Skeletal muscle tissue (tissue), 4 donors: ENCODE data around the gene ITGB3. TPM values are rescaled to one million over a fixed set of nuclear protein-coding genes. Genes with fewer than 3 reads are reported as not detected.
A peak's percentile ranks its signal among the peaks of the same experiment; 100 is the strongest.

Source experiments
- H3K27ac ChIP-seq: one replicate; pipeline ENCODE4 v1.7.0; 2013; ENCODE audit warnings: mild to moderate bottlenecking, low read depth, low read length, inconsistent platforms
- H3K27me3 ChIP-seq, 3 donors: one replicate each; pipeline ENCODE4 v1.7.0; 2013; ENCODE audit warnings: low read length in 3 of 3; ENCODE audit not compliant: control insufficient read depth in 3 of 3, insufficient read depth in 3 of 3
- H3K36me3 ChIP-seq, 3 donors: one replicate each; pipeline ENCODE4 v1.7.0; 2013; ENCODE audit warnings: low read length in 3 of 3; ENCODE audit not compliant: control insufficient read depth in 3 of 3, insufficient read depth in 3 of 3
- H3K4me1 ChIP-seq, 3 donors: one replicate each; pipeline ENCODE4 v1.7.0; 2013; ENCODE audit warnings: low read length in 3 of 3, mild to moderate bottlenecking in 3 of 3; ENCODE audit not compliant: control insufficient read depth in 3 of 3, insufficient read depth in 3 of 3
- H3K4me3 ChIP-seq, 3 donors: one replicate each; pipeline ENCODE4 v1.7.0; 2013; ENCODE audit warnings: low read length in 3 of 3
- H3K9ac ChIP-seq, 3 donors: one replicate each; pipeline ENCODE4 v1.7.0; 2013; ENCODE audit warnings: low read length in 3 of 3, mild to moderate bottlenecking in 3 of 3, moderate library complexity in 2 of 3, low read depth in 1 of 3
- H3K9me3 ChIP-seq, 3 donors: one replicate each; pipeline ENCODE4 v1.7.0; 2013; ENCODE audit warnings: low read length in 3 of 3; ENCODE audit not compliant: control insufficient read depth in 3 of 3
- total RNA-seq: library from RNA; depleted of rRNA; stranded (reverse); fragments of >200 nt; gene quantifications from one replicate; pipeline ENCODE4 v1.2.3, GENCODE V29; 2014
- donor health status: Osteomylitis.

ITGB3 gene
- total RNA-seq, 1 donor from 2014 or later, result 11.0 TPM

GRCh38 chr17:47270946-47271705, 17.5 kb downstream of the ITGB3 start:
- Histone ChIP-seq H3K9me3 (no peaks in the 10 kb centered on the region), H3K36me3 (no peaks in the 10 kb centered on the region), H3K9ac (no peak overlapping the region), H3K4me3 (no peak overlapping the region), H3K27ac (no peak overlapping the region), H3K27me3 (no peaks in the 10 kb centered on the region), H3K4me1 (peaks cover 14 to 16% (median 15%) of the 10 kb centered on the region in 3 donors)

GRCh38 chr17:47272491-47272890, 18.9 kb downstream of the ITGB3 start:
- no peaks in the 10 kb centered on the region for H3K36me3 ChIP-seq
- no peaks in the 10 kb centered on the region for H3K27me3 ChIP-seq
- no peak overlapping the region for H3K4me3 ChIP-seq
- no peak overlapping the region for H3K27ac ChIP-seq
- H3K4me1 ChIP-seq, result peaks cover 24 to 29% (median 26%) of the 10 kb centered on the region in 3 donors
- H3K9ac ChIP-seq, result no peak overlapping the region
- H3K9me3 ChIP-seq, result no peaks in the 10 kb centered on the region

- H3K9ac ChIP-seq, result no peak overlapping the region
- H3K36me3 ChIP-seq, result no peaks in the 10 kb centered on the region
- H3K27me3 ChIP-seq, result no peaks in the 10 kb centered on the region
- peaks cover 24 to 35% (median 31%) of the 10 kb centered on the region in 3 donors for H3K4me1 ChIP-seq
- H3K4me3 ChIP-seq, result no peak overlapping the region
- H3K9me3 ChIP-seq, result no peaks in the 10 kb centered on the region
- no peak overlapping the region for H3K27ac ChIP-seq
These were observed 19.6 kb downstream of the ITGB3 start for GRCh38 chr17:47273245-47273644.

GRCh38 chr17:47274319-47275069, 20.9 kb downstream of the ITGB3 start:
- peak overlapping the region; percentile 74 for H3K27ac ChIP-seq
- no peaks in the 10 kb centered on the region for H3K9me3 ChIP-seq
- no peaks in the 10 kb centered on the region for H3K27me3 ChIP-seq
- no peaks in the 10 kb centered on the region for H3K36me3 ChIP-seq
- H3K4me3 ChIP-seq, result no peak overlapping the region
- H3K9ac ChIP-seq, result no peak overlapping the region
- H3K4me1 ChIP-seq, result peaks cover 34 to 47% (median 43%) of the 10 kb centered on the region in 3 donors

DNA sequence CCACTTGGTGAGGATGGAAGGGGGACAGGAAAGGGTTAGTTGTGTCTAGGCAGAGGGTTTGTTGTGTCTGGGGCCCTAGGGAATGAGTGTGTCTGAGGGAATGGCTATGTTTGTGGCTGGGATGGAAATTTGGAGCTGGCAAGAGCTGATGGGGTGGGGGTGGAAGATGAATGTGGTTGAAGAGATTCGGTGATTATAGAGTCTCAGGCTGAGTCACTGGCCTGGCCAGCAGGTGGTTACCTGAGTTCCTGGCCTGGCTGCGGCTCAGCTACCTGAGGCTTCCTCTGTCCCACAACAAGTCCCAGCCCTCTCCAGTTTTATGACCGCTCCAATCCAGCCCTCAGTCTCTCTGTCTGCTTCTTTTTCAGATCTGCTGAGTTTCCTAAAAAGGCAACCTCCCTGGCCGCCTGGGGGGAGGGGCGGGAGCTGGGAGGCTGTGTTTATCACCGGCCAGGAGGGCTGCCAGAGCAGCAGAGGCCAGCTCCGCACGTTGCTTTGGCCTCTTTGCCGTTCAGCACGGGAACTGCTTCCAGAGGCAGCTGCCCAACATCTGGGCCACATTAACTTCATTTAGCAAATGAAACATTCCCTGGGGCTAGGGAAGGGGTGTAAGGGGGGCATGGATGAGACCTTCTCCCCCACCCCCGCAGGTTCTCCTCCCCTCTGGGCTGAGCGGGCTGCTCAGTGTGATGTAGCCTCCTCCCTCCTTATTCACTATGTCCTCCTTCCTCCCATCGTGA, 21.8 kb downstream of the ITGB3 start:
- no peaks in the 10 kb centered on the region for H3K27me3 ChIP-seq
- peak overlapping the region; percentile 74 for H3K27ac ChIP-seq
- H3K4me3 ChIP-seq, result no peak overlapping the region
- peak overlapping the region in 2 of 3 donors; percentile 15 to 28 for H3K9ac ChIP-seq
- no peaks in the 10 kb centered on the region for H3K9me3 ChIP-seq
- H3K36me3 ChIP-seq, result no peaks in the 10 kb centered on the region
- H3K4me1 ChIP-seq, result peaks cover 42 to 56% (median 49%) of the 10 kb centered on the region in 3 donors

- Histone ChIP-seq H3K4me1 (peaks cover 42 to 60% (median 49%) of the 10 kb centered on the region in 3 donors), H3K27ac (peak overlapping the region; percentile 74), H3K27me3 (no peaks in the 10 kb centered on the region), H3K9ac (peak overlapping the region in 1 of 3 donors; percentile 1), H3K36me3 (no peaks in the 10 kb centered on the region), H3K4me3 (no peak overlapping the region), H3K9me3 (no peaks in the 10 kb centered on the region)
These were observed 22.8 kb downstream of the ITGB3 start for GRCh38 chr17:47276444-47276843.

DNA sequence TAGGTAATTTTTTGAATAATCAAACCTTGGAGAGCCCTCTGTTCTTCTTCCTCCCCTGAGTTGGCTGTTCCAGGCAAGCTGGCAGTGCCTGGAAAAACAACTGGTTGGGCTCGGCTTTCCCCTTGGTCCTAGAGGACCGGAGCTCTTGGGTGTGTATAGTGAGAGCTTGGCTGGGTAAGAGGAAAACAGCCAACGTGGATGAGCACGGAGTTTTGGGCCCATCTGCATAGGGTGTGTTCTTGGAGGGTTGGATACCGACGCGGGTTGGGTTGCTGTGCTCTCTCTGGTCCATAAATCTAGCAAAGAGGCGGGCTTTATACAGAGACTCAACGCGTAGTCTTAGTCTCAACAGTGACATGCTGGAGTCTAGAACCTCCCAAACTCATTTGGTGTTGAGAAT, 23.2 kb downstream of the ITGB3 start:
- peaks cover 42 to 60% (median 49%) of the 10 kb centered on the region in 3 donors for H3K4me1 ChIP-seq
- H3K9ac ChIP-seq, result peak overlapping the region in 1 of 3 donors; percentile 1
- peak overlapping the region; percentile 74 for H3K27ac ChIP-seq
- H3K9me3 ChIP-seq, result no peaks in the 10 kb centered on the region
- H3K27me3 ChIP-seq, result no peaks in the 10 kb centered on the region
- H3K4me3 ChIP-seq, result no peak overlapping the region
- H3K36me3 ChIP-seq, result no peaks in the 10 kb centered on the region

DNA sequence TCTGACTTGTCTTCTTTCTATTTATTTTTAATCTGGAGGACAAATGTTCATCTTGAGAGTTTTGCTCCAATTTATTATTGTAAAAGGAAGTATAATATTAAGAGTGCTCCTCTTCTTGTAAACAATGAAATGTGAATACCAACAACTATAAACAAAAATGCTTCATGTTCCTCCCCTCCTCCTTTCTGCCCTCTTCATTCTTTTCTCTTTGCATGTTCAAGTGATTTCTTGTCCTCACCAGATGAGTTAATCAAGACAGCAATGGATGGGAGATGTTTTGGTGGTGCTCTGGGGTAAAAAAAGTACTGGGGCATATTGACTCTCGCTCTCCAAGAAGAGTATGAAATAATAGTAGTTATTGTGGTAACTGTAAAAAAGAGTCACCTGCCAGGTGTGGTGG, 24.3 kb downstream of the ITGB3 start:
- Histone ChIP-seq H3K27ac (peak overlapping the region; percentile 79), H3K9me3 (no peaks in the 10 kb centered on the region), H3K36me3 (no peaks in the 10 kb centered on the region), H3K9ac (no peak overlapping the region), H3K4me1 (peaks cover 42 to 60% (median 49%) of the 10 kb centered on the region in 3 donors), H3K4me3 (no peak overlapping the region), H3K27me3 (no peaks in the 10 kb centered on the region)

DNA sequence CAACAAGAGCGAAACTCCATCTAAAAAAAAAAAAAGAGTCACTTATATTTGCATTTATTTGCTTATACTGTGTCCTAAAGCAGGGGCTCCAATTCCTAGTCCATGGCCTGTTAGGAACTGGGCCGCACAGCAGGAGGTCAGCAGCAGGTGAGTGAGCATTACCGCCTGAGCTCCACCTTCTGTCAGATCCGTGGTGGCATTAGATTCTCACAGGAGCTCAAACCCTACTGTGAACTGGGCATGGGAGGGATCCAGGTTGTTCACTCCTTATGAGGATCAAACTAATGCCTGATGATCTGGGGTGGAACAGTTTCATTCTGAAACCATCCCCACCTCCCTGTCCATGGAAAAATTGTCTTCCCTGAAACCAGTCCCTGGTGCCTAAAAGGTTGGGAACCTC, 24.9 kb downstream of the ITGB3 start:
- Histone ChIP-seq H3K4me1 (peaks cover 42 to 60% (median 49%) of the 10 kb centered on the region in 3 donors), H3K4me3 (no peak overlapping the region), H3K9me3 (no peaks in the 10 kb centered on the region), H3K27me3 (no peaks in the 10 kb centered on the region), H3K27ac (peak overlapping the region; percentile 79), H3K36me3 (no peaks in the 10 kb centered on the region), H3K9ac (no peak overlapping the region)
